Right hindlimb (tissue), 1 donor: ENCODE measurements around the gene SLC35C1.
A peak's percentile ranks its signal among the peaks of the same experiment; 100 is the strongest.

Experiments used
- DNase-seq: peaks from one replicate; pipeline ENCODE4 v3.0.0-alpha.2; 2018

The SLC35C1 gene

DNA sequence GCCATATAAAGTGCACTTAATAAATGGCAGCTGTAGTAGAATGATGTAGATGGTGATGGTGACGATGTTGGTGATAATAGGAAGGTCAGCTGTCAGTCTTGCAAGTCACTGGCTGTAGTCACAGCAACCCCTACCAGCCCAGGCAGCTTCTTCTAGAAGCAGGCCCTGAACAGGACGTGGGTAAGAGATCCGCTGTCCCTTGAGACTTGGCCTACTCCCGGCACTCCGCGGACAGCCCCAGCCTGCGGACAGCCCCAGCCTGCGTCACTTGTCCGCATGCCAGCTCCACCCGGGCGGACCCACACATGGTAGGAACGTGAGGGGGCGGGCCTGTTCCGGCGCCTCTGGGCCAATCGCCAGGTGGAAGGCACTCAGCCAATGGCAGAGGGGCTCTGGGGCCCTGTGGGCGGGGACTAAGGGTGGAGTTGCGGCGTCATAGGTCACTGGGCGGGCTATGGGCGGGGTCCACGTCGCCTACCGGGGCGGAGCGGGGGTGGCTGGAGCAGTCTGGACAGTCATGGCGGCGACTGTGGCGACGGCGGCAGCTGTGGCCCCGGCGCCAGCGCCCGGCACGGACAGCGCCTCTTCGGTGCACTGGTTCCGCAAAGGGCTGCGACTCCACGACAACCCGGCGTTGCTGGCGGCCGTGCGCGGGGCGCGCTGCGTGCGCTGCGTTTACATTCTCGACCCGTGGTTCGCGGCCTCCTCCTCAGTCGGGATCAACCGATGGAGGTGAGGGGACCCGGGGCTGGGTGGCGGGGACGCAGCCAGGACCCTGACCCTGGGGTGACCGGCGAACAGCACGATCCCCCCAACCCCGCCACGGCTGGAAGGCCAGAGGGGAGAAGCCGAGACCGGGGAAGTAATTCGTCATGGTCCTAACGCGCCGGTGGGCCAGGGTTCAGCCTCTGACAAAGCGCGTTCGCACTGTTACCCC lies 42.3 kb downstream of the SLC35C1 start, which contains the start of gene CRY2:
Gene CRY2 (plus strand): TSS at position 502 of the 937 bp plus-strand sequence. CDS start 16 bp downstream, at position 518.
- peak; percentile 99 for DNase-seq

DNA sequence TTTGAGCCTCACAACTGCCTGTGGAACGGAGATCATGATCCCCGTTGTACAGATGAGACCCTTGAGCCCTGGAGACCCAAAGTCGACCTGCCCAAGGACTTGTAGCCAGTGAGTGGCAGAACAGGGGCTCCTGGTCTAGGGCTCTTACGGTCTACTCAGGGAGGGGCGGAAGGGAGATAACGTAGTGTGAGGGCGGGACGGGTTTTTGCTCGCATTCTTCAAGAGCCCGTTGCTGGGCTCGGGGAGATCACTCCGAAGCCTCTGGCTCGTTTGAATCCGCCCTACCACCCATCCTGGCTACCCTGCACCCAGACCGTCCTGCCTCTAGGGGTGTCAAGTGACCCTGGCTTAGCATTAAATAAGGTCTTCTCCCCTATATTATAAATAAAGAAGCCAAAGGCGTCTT lies 43.0 kb downstream of the SLC35C1 start:
- no peak for DNase-seq

DNA sequence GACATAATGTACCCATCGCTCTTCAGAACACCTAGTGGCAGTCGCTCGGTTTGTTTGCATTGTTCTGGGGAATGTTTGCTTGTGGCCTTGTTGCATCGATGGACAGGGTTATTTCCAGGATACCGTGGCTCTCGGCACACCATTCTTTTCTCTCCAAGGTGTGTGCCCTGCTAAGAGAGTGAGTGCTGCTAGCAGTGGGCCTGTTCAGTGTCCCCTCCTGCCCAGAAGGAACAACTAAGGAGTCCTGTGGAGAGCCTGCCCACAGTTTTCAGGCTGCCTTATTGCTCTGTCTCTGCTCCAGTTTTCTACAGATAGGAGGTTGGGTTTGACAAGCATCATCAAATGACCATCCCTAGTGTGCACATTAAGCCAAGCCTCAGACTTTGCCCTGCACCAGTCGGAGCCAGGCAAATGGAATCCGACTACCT lies 43.7 kb downstream of the SLC35C1 start:
- no peak for DNase-seq

DNA sequence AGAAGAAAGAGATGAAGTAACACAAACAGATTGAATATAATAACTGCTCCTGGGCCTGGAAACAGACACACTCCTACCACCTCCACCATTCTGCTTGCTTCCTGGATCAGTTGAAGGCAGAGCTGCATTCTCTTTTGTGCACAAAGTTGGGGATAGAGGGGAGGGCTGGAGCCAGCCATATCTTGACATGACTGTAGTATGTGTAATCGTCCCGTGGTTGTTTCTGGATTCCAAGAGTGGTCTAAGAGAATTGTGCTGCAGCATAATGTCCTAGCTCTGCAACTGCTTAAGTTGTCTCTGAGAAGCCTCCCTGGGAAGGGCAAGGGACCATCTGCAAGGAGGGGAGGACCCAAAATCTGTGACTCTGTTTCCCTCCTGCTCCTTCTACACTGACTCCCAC lies 45.5 kb downstream of the SLC35C1 start:
- DNase-seq: no peak

DNA sequence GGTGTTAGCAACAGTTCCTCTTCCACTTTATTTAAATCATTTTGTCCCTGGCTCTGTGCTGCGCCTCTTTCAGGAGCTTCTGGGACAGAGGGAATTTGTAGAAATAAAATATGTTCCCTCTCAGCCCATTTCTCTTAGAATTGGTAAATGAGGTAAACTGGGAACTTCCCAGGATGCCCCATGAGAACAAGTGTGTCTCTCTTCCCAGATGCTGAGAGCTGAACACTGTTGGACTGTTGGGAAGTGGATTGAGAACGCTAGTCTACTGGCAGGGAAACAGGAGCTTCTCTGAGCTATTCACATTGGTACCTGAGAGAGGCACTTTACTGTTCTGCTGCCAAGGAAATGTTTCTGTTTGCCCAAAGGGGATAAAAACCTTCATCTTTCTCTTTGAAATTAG lies 46.3 kb downstream of the SLC35C1 start:
- DNase-seq: no peak

DNA sequence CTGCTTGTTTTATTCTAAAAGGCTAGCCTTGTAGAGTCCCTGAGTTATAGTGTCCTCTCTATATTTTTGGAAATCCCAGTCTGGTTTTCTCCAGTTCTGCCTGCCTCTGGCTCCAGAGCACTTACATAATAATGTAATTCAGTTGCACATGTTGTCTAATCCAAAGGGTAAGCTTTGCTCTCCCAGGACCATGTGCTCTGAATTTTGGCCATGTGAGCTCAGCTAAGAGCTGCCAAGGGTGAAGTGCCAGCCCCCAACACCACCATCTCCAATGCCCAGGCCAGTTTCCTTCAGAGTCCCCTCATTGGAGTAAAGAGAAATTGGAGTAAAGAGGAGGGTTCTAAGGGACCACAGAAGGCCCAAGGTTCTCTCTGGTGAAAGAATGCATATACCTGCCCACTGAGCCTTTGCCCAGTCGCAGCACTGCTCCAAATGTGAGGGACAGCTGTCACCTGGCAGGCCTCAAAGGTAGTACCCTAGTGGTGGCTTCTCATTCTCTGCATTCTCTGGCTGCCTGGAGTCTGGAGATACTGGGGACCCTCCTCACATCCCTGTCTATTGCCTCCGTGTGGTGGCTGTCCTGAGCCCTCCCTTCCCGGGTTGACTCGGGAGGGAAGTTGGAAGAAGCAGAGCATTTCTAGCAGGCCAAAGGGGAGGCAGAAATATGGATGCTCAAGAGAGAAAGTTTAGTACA lies 47.2 kb downstream of the SLC35C1 start:
- DNase-seq: no peak

DNA sequence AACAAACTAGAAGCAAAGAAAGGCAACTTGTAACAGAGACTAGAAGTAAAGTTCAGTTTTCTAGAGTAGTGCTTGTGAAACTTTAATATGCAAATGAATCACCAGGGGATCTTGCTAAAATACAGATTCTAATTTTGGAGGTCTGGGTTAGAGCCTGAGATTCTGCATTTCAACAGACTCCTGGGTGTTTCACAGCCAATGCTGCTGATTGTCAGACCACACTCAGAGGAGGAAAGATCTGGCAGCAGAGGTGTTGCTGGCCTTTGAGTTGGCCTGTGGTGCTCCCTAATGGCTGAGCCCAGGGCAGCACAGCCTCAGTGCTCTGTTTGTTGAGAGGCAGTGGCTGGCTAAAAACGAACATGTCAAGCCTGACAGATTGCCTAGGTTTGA lies 47.8 kb downstream of the SLC35C1 start:
- DNase-seq: no peak

DNA sequence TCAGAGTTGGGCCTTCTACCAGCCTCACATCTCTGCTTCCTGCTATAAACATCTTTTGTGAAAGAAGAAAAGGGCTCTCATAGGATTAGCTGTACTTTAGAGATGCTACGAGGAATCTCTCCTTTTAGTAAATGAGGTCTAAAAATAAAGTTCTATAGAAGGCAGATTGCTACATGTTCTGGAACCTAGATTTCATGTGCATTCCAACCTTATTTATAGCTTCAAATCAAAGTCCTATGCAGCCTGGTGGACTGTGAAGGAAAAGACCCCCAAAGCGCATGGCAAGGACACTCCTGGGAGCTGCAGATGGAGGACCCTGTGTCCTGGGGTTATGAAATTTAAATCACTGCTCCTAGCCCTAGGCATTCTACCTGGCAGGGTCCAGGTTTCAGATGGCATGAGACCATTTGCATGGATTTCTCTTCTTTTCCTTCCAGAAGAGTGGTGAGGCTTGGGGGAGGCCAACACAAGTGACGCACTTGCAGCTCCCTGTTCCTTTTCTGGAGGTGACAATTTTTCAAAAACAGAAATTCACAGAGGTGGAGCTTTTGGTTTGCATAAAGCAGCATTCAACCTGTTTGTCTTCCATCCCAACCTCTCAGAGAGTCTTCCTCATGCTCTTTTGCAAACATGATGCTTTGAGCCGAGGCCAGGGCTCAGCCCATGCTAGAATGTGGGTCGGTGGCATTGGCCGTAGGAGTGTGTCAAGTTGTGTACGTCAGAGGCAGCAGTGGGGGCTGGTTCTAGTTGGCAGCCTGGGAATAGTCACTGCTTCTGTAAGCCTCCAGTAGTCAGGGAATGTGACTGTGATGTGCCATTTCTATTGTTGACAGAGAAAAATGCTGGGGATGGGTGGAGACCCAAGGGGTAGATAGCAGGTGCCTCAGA lies 48.6 kb downstream of the SLC35C1 start:
- DNase-seq: no peak

DNA sequence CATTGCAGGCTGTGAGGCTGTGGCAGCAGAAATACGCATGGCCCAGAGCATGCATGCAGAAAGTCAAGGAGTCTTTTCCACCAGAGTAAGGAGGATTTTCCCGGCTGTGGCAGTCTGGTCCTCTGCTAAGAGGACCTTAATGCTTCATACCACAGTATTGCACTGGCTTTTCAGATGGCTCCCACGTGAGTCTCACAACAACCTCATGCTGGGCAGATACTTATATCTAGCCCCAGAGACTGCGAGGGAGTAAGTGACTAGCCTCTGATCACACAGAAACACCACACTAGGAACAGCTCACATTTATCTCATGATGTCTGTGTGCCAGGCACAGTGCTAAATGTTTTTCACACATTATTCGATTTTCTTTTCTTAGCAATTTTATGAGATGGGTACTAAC lies 50.4 kb downstream of the SLC35C1 start:
- no peak for DNase-seq

DNA sequence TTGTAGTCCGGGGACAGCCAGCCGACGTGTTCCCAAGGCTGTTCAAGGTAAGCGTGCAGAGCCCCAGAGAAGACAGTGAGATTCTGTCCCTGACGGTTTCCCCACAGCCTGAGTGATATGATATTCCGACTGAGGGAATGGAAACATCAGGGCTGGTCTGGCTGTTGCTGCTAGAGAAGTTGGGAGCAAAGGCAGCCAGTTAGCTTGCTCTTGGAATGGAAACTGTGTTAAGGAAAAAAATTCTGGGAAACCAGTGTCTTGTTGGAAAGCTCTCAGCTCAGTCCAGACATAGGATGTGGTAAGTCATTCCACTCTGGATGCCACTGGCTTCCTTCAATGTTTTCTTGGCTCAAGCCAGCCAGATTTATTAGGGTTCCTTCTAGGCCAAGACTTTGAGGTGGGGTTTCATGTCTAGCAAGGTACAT lies 51.1 kb downstream of the SLC35C1 start:
- peak; percentile 86 for DNase-seq

DNA sequence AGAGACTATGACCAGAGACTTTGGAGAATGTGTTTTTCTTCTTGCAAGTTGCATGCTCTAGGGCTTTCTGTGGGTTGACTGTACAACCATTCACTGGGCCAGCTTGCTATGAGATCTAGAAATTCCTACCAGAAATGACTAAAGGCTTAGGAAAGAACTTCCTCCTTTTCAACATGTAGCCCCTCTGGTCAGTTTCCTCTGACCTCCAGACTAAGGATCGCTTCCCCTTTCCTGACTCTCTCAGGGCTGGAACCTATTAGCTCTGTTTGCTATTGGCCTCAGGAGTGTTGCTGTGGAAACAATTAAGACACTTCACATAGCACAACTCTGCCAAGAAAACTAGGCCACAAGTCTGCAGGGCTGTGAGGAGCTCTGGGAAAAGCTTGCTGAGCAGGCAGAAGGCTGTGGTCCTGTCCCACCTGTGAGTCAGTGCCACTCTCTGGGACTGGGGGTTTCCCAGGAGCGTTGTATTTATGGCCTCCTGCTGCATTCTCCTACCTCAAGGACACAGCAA lies 53.1 kb downstream of the SLC35C1 start:
- peak; percentile 79 for DNase-seq

DNA sequence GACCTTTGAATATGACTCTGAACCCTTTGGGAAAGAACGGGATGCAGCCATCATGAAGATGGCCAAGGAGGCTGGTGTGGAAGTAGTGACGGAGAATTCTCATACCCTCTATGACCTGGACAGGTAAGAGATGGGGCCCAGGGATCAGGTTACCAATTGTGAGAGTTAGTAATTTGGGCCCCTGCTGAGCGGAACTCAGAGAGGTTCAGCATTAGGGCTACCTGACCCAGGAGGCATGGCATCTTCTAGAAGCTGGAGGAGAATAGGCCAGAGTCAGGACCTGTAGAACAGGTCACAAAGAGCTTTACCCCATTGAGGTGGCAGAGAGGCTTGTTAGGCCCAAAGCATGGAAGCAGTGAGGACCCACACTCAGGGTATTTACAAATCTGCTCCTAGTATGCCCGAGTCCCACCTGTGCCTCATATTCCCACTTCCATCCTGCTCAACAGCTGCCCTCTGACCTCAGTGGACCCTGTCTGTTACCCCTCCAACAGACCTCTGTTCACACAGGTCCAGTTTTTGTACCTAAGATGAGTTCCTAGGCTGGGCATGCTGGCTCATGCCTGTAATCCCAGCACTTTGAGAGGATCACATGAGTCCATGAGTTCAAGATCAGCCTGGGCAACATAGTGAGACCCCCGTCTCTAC lies 53.9 kb downstream of the SLC35C1 start:
- no peak for DNase-seq

DNA sequence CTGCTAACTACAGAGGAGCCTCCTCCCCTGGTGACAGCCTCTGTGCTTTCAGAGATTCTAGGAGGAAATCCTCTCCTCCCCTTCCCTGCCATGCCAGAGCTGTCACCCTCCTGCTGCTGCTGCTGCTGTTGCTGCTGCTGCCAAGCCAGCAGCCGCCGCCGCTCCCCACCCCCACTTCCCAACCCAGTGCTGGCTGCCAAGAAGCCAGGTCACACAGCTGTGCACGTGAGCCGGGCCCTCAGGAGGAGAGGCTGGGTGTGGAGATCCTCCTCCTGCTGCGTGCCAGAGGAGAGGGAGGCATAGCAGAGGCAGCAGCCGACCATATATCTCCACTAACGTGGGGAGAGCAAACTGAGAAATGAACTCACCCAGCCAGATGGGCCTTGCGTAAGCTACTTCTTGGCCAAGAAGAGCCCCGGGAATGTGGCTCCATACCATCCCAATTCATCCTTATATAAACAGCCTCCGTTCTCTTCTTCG lies 54.8 kb downstream of the SLC35C1 start:
- peak; percentile 95 for DNase-seq

DNA sequence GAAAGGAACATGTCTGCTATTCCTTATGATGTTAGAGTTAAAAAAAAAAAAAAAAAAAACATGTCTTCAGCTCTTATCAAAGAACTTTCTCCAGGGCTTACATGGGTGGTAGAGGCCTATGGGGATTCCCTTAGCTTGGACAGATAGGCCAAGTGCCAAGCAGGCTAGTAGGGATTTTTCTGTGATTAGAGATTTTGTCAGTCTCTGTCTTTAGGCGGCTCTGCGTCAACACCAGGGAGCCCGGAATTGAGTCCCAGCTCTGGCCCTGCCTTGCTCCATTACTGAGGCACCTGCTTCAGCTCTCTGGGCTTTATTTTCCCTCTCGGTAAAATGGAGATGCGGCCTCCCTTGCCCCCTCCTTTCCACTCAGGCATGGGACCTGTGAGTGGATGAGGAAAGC lies 55.4 kb downstream of the SLC35C1 start:
- DNase-seq: no peak

DNA sequence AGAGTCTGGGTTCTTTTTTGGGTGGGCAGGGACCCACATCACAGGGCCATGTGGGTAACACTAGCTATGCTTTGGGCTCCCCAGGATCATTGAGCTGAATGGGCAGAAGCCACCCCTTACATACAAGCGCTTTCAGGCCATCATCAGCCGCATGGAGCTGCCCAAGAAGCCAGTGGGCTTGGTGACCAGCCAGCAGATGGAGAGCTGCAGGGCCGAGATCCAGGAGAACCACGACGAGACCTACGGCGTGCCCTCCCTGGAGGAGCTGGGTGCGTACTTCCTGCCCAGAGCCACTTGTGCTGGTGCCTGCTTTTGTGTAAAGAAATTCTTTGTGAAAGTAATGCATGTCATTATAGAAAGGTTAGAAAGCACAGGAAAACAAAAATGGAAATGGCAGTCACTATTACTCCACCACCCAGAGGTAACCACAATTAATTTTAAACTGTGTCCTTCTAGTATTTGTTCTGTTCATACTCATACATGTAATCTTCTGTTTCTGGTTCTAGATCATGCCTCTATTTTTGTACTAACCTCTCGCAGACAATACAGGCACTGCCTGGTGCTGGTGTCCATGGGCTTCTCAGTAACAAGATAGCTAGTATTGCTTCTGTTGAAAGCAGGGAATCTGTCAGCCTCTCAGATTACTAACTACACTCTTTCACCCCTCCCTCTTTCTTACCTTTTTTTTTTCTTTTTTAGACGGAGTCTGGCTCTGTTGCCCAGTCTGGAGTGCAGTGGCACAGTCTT lies 56.0 kb downstream of the SLC35C1 start:
- no peak for DNase-seq
